ENCODE results near the gene EFCAB10.

Gene EFCAB10

DNA sequence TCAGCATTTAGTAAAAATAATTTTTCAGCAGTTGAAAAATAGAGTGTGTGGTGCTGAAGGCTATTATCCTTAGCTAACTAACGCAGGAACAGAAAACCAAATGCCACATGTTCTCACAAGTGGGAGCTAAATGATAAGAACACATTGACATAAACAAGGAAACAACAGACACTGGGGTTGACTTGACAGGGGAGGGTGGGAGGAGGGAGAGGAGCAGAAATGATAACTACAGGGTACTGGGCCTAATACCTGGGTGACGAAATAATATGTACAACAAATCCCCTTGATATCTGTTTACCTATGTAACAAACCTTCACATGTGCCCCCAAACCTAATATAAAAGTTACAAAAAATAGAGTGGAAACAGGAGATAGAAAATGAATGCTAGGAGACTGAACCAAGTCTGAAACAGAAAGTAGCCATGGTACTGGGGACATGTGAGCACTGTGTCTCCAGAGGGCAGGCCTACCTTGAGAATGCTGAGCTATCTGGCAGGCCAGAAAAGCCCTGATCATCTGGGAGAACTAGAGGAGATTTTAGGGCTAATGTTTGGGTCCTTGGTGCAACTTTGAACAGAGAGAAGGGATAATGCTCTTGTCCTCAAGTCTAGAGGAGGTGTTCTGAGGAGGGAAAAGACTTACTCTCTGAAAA is 4.7 kb upstream of the EFCAB10 start:
- TF ChIP-seq, protein P1, sequence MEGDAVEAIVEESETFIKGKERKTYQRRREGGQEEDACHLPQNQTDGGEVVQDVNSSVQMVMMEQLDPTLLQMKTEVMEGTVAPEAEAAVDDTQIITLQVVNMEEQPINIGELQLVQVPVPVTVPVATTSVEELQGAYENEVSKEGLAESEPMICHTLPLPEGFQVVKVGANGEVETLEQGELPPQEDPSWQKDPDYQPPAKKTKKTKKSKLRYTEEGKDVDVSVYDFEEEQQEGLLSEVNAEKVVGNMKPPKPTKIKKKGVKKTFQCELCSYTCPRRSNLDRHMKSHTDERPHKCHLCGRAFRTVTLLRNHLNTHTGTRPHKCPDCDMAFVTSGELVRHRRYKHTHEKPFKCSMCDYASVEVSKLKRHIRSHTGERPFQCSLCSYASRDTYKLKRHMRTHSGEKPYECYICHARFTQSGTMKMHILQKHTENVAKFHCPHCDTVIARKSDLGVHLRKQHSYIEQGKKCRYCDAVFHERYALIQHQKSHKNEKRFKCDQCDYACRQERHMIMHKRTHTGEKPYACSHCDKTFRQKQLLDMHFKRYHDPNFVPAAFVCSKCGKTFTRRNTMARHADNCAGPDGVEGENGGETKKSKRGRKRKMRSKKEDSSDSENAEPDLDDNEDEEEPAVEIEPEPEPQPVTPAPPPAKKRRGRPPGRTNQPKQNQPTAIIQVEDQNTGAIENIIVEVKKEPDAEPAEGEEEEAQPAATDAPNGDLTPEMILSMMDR (IDR thresholded peaks at IDR 0.05), result no peak
- Histone ChIP-seq H3K4me1 (ENCODE audit: control insufficient read depth in 1 of 2, insufficient read depth in 1 of 2, low read depth in 1 of 2, low read length in 1 of 2) (peaks cover 7% of the 10 kb centered on the region in 2 experiments), H3K27me3 (no peaks in the 10 kb centered on the region), H3K9me3 (no peaks in the 10 kb centered on the region), H3K4me3 (ENCODE audit: low read depth in 1 of 2, low read length in 1 of 2) (no peak overlapping the region), H3K36me3 (no peaks in the 10 kb centered on the region), H3K27ac (no peak overlapping the region)

DNA sequence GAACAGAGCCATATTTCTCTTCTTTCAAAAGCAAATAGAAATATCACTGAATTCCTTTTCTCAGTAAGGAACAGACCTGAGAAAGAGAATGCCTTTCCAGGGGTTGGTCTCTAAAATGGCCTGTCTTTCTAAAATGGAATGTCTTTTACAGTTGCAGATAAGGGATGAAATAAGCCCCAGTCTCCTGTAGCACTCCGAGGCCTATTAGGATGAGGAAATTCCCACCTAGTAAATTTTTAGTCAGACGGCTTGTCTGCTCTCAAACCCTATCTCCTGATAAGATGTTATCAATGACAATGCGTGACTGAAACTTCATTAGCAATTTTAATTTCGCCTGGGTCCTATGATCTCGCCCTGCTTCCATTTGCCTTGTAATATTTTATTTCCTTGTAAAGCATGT is 2.9 kb upstream of the EFCAB10 start:
- no peaks in the 10 kb centered on the region for H3K9me3 ChIP-seq
- TF ChIP-seq, protein P1 (IDR thresholded peaks at IDR 0.05), result no peak
- peaks cover 7 to 8% of the 10 kb centered on the region in 2 experiments for H3K4me1 ChIP-seq (ENCODE audit: control insufficient read depth in 1 of 2, insufficient read depth in 1 of 2, low read depth in 1 of 2, low read length in 1 of 2)
- H3K27me3 ChIP-seq, result no peaks in the 10 kb centered on the region
- no peaks in the 10 kb centered on the region for H3K36me3 ChIP-seq
- no peak overlapping the region for H3K27ac ChIP-seq
- H3K4me3 ChIP-seq (ENCODE audit: low read depth in 1 of 2, low read length in 1 of 2), result no peak overlapping the region

DNA sequence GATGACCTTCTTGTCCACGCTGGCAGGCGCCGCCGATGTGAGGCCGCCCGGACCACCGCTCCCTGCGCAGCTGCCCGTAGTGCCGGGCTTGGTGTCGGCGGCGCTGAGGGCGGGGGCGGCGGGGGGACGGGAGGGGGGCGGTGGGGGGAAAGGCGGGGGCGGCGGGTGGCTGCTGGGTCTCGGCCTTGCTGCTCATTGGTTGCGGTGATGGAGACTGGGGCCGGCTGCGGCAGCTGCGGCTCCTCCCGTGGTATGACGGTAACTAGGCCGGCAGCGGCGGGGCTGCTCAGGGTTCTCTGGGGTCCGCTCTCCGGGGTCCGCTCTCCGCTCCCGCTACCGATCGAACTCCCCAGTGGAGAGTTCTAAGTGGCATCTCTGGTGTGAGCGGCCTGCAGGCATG is 1.8 kb upstream of the EFCAB10 start:
- Histone ChIP-seq H3K27me3 (no peaks in the 10 kb centered on the region), H3K4me3 (ENCODE audit: low read depth in 1 of 2, low read length in 1 of 2) (no peak overlapping the region), H3K4me1 (ENCODE audit: control insufficient read depth in 1 of 2, insufficient read depth in 1 of 2, low read depth in 1 of 2, low read length in 1 of 2) (peaks cover 7 to 8% of the 10 kb centered on the region in 2 experiments), H3K9me3 (no peaks in the 10 kb centered on the region), H3K36me3 (no peaks in the 10 kb centered on the region), H3K27ac (no peak overlapping the region)
- TF ChIP-seq, protein P1 (IDR thresholded peaks at IDR 0.05), result no peak

DNA sequence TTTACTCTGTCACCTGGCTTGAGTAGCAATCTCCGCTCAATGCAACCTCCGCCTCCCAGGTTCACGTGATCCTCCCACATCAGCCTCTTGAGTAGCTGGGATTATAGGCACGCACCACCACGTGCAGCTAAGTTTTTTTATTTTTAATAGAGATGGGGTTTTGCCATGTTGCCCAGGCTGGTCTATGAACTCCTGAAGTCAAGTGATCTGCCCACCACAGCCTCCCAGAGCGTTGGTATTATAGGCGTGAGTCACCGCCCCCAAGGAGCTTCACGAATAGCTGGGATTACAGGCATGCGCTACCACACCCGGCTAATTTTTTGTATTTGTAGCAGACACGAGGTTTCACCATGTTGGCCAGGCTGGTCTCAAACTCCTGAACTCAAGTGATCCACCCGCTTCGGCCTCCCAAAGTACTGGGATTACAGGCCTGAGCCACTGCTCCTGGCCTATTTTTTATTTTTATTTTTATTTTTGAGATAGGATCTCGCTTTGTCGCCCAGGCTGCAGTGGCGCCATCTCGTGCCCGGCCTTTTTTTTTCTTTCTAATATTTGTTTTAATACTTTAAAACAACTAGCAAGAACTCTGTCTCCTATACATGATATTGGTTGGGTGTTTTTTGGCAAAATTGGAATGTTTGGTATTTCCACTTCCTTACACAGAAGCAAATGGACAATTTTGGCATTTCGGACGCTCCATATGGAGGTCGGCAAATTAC is 1.1 kb downstream of the EFCAB10 start:
- TF ChIP-seq, protein P1 (IDR thresholded peaks at IDR 0.05), result no peak

DNA sequence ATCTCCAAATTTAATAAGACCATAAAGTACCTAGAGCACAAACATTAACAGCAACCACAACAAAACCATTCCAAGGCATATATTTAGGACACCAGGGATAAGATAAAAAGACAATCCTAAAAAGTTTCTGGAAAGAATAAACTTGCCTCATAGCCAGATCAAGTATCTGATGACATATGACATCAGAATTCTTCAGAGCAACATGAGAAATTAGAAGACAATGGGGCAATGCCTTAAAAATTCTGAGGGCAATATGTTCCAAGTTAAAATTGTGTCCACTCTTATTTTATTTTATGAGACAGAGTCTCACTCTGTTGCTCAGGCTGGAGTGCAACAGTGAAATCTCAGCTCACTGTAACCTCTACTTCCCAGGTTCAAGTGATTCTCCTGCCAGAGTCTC is 2.8 kb downstream of the EFCAB10 start:
- peaks cover 7 to 8% of the 10 kb centered on the region in 2 experiments for H3K4me1 ChIP-seq (ENCODE audit: control insufficient read depth in 1 of 2, insufficient read depth in 1 of 2, low read depth in 1 of 2, low read length in 1 of 2)
- H3K27me3 ChIP-seq, result no peaks in the 10 kb centered on the region
- H3K4me3 ChIP-seq (ENCODE audit: low read depth in 1 of 2, low read length in 1 of 2), result no peak overlapping the region
- H3K27ac ChIP-seq, result no peak overlapping the region
- H3K9me3 ChIP-seq, result no peaks in the 10 kb centered on the region
- TF ChIP-seq, protein P1 (IDR thresholded peaks at IDR 0.05), result no peak
- no peaks in the 10 kb centered on the region for H3K36me3 ChIP-seq

More for the DNA sequence above, 1.1 kb downstream of the EFCAB10 start:
- Histone ChIP-seq H3K36me3 (no peaks in the 10 kb centered on the region), H3K27me3 (no peaks in the 10 kb centered on the region), H3K4me3 (ENCODE audit: low read depth in 1 of 2, low read length in 1 of 2) (no peak overlapping the region), H3K9me3 (no peaks in the 10 kb centered on the region), H3K4me1 (ENCODE audit: control insufficient read depth in 1 of 2, insufficient read depth in 1 of 2, low read depth in 1 of 2, low read length in 1 of 2) (peaks cover 7 to 8% of the 10 kb centered on the region in 2 experiments), H3K27ac (no peak overlapping the region)

Measured in neutrophil (primary cell).